T-helper 17 cell (primary cell): ENCODE results near the gene KIRREL3. TPM values are rescaled to one million over a fixed set of nuclear protein-coding genes. Genes with fewer than 3 reads are reported as not detected.

Experiments used
- ATAC-seq: fragments of 150-1000 bp; cut with Tn5 transposase; 2 replicates; pipeline ENCODE4 v1.10.0; 2021; ENCODE audit warnings: mild to moderate bottlenecking, moderate library complexity
- DNase-seq, 3 donors: peaks; one replicate each; pipeline versions ENCODE4 v3.0.0 to v3.0.0-alpha.2; 2020 to 2021
- H3K9me3 ChIP-seq: one replicate; pipeline ENCODE4 v1.7.0; 2013; ENCODE audit warnings: low read length, mild to moderate bottlenecking; ENCODE audit not compliant: control insufficient read depth, poor library complexity, severe bottlenecking
- H3K27ac Mint-ChIP-seq: one replicate; pipeline ENCODE4 v1.8.0; 2022; ENCODE audit warnings: mild to moderate bottlenecking, moderate library complexity, mixed read lengths
- H3K27me3 Mint-ChIP-seq: one replicate; pipeline ENCODE4 v1.8.0; 2022; ENCODE audit warnings: mixed read lengths
- H3K36me3 Mint-ChIP-seq: one replicate; pipeline ENCODE4 v1.8.0; 2022; ENCODE audit warnings: low read depth, mixed read lengths
- H3K4me1 Mint-ChIP-seq: one replicate; pipeline ENCODE4 v1.8.0; 2022; ENCODE audit warnings: mild to moderate bottlenecking, mixed read lengths
- H3K4me3 Mint-ChIP-seq: one replicate; pipeline ENCODE4 v1.8.0; 2022; ENCODE audit warnings: mild to moderate bottlenecking, moderate library complexity, mixed read lengths
- total RNA-seq, 4 donors: library from RNA in 2 of 4; stranded (reverse) in 2 of 4; gene quantifications; one replicate each; pipeline ENCODE4 v1.2.3 and lab custom pipeline; 2022 to 2026

The KIRREL3 gene
- total RNA-seq, 2 donors from 2014 or later = not detected

GRCh38 chr11:126561327-126561893 is 439.2 kb downstream of the KIRREL3 start:
- Mint-ChIP-seq H3K4me3 (no peak overlapping the region), H3K36me3 (no peaks in the 10 kb centered on the region), H3K4me1 (no peaks in the 10 kb centered on the region), H3K27ac (no peak overlapping the region), H3K27me3 (peaks cover 28% of the 10 kb centered on the region)
- H3K9me3 ChIP-seq = no peaks in the 10 kb centered on the region
- no peak for ATAC-seq
- DNase-seq = no peak

GRCh38 chr11:126560221-126560620 is 440.3 kb downstream of the KIRREL3 start:
- H3K9me3 ChIP-seq = no peaks in the 10 kb centered on the region
- Mint-ChIP-seq H3K4me1 (no peaks in the 10 kb centered on the region), H3K27ac (no peak overlapping the region), H3K36me3 (no peaks in the 10 kb centered on the region), H3K4me3 (no peak overlapping the region), H3K27me3 (peaks cover 22% of the 10 kb centered on the region)
- ATAC-seq (no peak), DNase-seq (no peak)

GRCh38 chr11:126548581-126549550 is 451.7 kb downstream of the KIRREL3 start:
- peaks cover 36% of the 10 kb centered on the region for H3K27me3 Mint-ChIP-seq
- no peak overlapping the region for H3K4me3 Mint-ChIP-seq
- no peaks in the 10 kb centered on the region for H3K36me3 Mint-ChIP-seq
- H3K27ac Mint-ChIP-seq = no peak overlapping the region
- H3K9me3 ChIP-seq = no peaks in the 10 kb centered on the region
- ATAC-seq = no peak
- DNase-seq = no peak
- no peaks in the 10 kb centered on the region for H3K4me1 Mint-ChIP-seq

- Mint-ChIP-seq H3K27ac (no peak overlapping the region), H3K27me3 (peaks cover 39% of the 10 kb centered on the region), H3K4me1 (peaks cover 2% of the 10 kb centered on the region), H3K36me3 (no peaks in the 10 kb centered on the region), H3K4me3 (no peak overlapping the region)
- no peak for DNase-seq
- H3K9me3 ChIP-seq = no peaks in the 10 kb centered on the region
- no peak for ATAC-seq
These were observed 452.9 kb downstream of the KIRREL3 start for GRCh38 chr11:126547691-126548090.

- peaks cover 2% of the 10 kb centered on the region for H3K4me1 Mint-ChIP-seq
- DNase-seq (no peak), ATAC-seq (no peak)
- no peak overlapping the region for H3K27ac Mint-ChIP-seq
- H3K9me3 ChIP-seq = no peaks in the 10 kb centered on the region
- peaks cover 42% of the 10 kb centered on the region for H3K27me3 Mint-ChIP-seq
- no peak overlapping the region for H3K4me3 Mint-ChIP-seq
- H3K36me3 Mint-ChIP-seq = no peaks in the 10 kb centered on the region
These were observed 453.4 kb downstream of the KIRREL3 start for GRCh38 chr11:126547161-126547560.

- ATAC-seq (no peak), DNase-seq (no peak)
- no peaks in the 10 kb centered on the region for H3K36me3 Mint-ChIP-seq
- peaks cover 44% of the 10 kb centered on the region for H3K27me3 Mint-ChIP-seq
- H3K27ac Mint-ChIP-seq = no peak overlapping the region
- H3K4me3 Mint-ChIP-seq = no peak overlapping the region
- peaks cover 2% of the 10 kb centered on the region for H3K4me1 Mint-ChIP-seq
- H3K9me3 ChIP-seq = no peaks in the 10 kb centered on the region
These were observed 453.9 kb downstream of the KIRREL3 start for GRCh38 chr11:126546694-126547093.

- Mint-ChIP-seq H3K27ac (no peak overlapping the region), H3K36me3 (no peaks in the 10 kb centered on the region), H3K4me1 (peaks cover 2% of the 10 kb centered on the region), H3K27me3 (peaks cover 49% of the 10 kb centered on the region), H3K4me3 (no peak overlapping the region)
- no peak for DNase-seq
- no peaks in the 10 kb centered on the region for H3K9me3 ChIP-seq
- ATAC-seq = no peak
These were observed 454.4 kb downstream of the KIRREL3 start for GRCh38 chr11:126546191-126546590.

- no peak overlapping the region for H3K4me3 Mint-ChIP-seq
- no peaks in the 10 kb centered on the region for H3K9me3 ChIP-seq
- no peak for DNase-seq
- H3K4me1 Mint-ChIP-seq = peaks cover 2% of the 10 kb centered on the region
- H3K27me3 Mint-ChIP-seq = peaks cover 48% of the 10 kb centered on the region
- no peaks in the 10 kb centered on the region for H3K36me3 Mint-ChIP-seq
- no peak overlapping the region for H3K27ac Mint-ChIP-seq
- ATAC-seq = no peak
These were observed 455.5 kb downstream of the KIRREL3 start for GRCh38 chr11:126545057-126545555.

GRCh38 chr11:126544108-126545056 is 456.2 kb downstream of the KIRREL3 start:
- Mint-ChIP-seq H3K27me3 (peaks cover 42% of the 10 kb centered on the region), H3K4me1 (peaks cover 2% of the 10 kb centered on the region), H3K36me3 (no peaks in the 10 kb centered on the region), H3K27ac (no peak overlapping the region), H3K4me3 (no peak overlapping the region)
- DNase-seq = no peak
- no peak for ATAC-seq
- no peaks in the 10 kb centered on the region for H3K9me3 ChIP-seq

- Mint-ChIP-seq H3K36me3 (no peaks in the 10 kb centered on the region), H3K27ac (no peak overlapping the region), H3K4me3 (no peak overlapping the region), H3K4me1 (peaks cover 2% of the 10 kb centered on the region), H3K27me3 (peaks cover 42% of the 10 kb centered on the region)
- no peak for ATAC-seq
- DNase-seq = no peak
- no peaks in the 10 kb centered on the region for H3K9me3 ChIP-seq
These were observed 456.9 kb downstream of the KIRREL3 start for GRCh38 chr11:126543691-126544090.

- Mint-ChIP-seq H3K27me3 (peaks cover 50% of the 10 kb centered on the region), H3K27ac (no peak overlapping the region), H3K4me1 (peaks cover 2% of the 10 kb centered on the region), H3K36me3 (no peaks in the 10 kb centered on the region), H3K4me3 (no peak overlapping the region)
- H3K9me3 ChIP-seq = no peaks in the 10 kb centered on the region
- ATAC-seq (no peak), DNase-seq (no peak)
These were observed 458.1 kb downstream of the KIRREL3 start for GRCh38 chr11:126542334-126543015.

- no peak for DNase-seq
- H3K4me3 Mint-ChIP-seq = no peak overlapping the region
These were observed 462.5 kb downstream of the KIRREL3 start for GRCh38 chr11:126538071-126538470.

More at GRCh38 chr11:126538071-126538470, 462.5 kb downstream of the KIRREL3 start:
- no peak for ATAC-seq
- H3K36me3 Mint-ChIP-seq = no peaks in the 10 kb centered on the region
- no peak overlapping the region for H3K27ac Mint-ChIP-seq
- no peaks in the 10 kb centered on the region for H3K9me3 ChIP-seq
- peaks cover 2% of the 10 kb centered on the region for H3K4me1 Mint-ChIP-seq
- H3K27me3 Mint-ChIP-seq = peaks cover 39% of the 10 kb centered on the region
